CD4-positive, alpha-beta T cell treated with Interleukin-12 subunit alpha and Interleukin-12 subunit beta, for 1 hour (primary cell): ENCODE data around the gene CDC45.
"Not testable (repeated sequence)": the region's sequence is repeated elsewhere in the genome, so short reads cannot be mapped to it uniquely, and the experiment has no call there.

ENCODE experiments used
- DNase-seq: peaks from one replicate; pipeline ENCODE4 v3.0.0-alpha.2; 2020

The CDC45 gene

DNA sequence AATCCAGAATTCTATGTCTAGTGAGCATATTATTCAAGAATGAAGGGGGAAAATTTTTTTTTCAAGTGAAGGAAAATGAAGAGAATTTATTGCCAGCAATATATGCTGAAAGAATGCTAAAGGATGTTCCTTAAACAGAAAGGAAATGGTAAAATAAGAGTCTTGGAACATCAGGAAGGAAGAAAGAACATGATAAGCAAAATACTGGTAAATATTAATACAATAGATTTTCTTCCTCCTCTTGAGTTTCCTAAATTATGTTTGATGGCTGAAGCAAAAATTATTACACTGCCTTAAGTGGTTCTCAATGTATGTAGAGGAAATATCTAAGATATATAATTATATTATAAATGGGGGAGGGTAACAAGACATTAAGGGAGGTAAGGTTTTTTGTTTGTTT, 54.1 kb downstream of the CDC45 start:
- DNase-seq: no peak

DNA sequence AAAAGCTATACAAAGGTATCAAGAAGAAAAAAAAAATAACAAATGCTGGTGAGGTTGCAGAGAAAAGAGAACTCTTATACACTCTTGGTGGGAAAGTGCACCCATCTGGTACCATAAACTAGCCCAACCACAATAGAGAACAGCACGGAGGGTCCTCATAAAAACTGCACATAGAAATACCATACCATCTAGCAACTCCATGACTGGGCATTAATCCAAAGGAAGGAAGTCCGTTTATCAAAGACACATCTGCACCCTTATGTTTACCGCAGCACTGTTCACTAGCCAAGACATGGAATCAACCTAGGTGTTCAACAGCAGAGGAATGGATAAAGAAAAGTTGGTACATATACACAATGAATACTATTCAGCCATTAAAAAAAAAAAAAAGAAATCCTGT, 55.3 kb downstream of the CDC45 start:
- DNase-seq: no peak

DNA sequence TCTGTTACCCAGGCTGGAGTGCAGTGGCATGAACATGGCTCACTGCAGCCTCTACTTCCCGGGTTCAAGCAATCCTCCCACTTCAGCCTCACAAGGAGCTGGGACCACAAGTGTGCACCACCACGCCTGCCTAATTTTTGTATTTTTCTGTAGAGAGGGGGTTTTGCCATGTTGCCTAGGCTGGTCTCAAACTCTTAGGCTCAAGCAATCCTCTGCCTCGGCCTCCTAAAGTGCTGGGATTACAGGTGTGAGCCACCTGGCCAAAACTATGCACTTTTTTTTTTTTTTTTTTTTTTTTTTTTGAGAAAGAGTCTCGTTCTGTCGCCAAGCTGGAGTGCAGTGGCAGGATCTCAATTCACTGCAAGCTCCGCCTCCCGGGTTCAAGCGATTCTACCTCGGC, 56.8 kb downstream of the CDC45 start:
- no peak for DNase-seq

DNA sequence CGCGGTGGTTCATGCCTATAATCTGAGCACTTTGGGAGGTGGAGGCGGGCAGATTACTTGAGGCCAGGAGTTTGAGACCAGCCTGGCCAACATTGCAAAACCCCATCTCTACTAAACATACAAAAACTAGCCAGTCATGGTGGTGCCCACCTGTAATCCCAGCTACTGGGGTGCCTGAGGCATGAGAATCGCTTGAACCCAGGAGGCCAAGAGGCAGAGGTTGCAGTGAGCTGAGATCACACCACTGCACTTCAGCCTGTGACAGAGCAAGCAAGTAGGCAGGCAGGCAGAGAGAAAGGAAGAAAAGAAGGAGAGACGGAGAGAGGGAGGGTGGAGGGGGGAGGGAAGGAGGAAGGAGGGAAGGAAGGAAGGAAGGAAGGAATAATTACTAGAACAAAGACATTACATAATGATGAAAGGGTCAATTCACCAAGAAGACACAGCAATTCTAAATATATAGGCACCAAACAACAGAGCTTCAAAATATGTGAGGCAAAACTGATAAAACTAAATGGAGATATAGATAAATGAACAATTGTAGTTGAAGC, 58.3 kb downstream of the CDC45 start:
- no peak for DNase-seq

DNA sequence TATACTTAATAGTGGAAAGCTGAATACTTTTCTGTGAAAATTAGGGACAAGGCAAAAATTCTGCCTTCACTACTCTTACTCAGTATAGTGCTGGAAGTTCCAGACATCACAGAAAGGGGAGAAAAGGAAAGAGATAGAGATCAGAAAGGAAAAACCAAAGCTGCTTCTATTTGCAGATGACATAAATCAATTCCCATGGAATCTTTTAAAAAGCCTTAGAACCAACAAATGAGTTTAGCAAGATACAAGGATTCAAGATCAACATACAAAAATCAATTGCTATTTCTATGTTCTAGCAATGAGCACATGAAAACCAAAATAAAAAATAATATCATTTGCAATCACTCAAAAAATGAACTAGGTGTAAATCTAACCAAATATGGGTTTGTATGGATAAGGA, 60.7 kb downstream of the CDC45 start:
- no peak for DNase-seq

DNA sequence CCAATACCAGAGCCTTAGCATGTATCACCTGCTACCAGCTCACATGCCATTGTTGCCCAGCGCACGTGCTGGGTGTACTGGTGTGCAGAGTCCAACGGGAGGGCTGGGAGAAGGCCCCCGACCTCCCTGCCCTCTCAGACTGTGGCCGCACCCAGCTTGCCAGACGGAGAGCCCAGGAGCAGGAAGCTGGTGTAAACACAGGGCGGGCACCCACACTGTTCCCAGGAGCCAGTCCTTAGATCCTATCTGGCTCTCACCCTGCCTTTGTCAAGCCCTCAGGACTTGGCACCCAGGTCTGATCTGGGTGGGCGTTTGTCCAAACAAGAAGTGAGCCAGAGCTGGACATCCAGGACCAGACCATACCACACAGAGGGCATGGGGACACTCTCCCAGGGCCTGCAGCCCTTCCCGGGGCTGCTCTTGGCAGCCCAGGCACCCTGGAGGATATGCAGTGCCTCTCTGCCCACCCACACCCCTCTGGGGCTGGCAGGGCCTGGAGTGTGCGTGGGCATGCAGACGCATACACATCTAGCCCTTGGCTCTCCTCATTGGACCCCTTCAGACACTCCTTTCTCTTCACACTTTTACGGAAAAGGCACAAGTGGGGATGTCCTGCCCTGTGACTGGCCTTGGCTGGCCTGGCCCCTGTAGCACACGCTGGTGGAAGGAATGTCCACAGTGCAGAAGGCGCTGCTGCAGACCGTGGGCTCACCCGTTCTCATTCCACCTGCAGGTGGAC, 64.4 kb downstream of the CDC45 start:
- DNase-seq: no peak

DNA sequence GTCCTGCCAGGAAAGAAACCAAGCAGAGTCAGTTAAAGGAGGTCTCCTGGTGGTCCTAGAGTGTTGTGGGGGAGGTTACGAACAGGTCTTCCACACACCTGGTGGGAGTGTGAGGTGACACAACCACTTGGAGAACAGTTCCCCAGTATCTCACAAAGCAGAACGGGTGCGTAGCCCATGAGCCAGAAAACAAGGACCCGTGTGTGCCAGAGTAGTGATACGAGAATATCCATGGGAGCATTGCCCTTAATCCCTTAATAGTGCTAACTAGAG, 66.2 kb downstream of the CDC45 start:
- DNase-seq: no peak

DNA sequence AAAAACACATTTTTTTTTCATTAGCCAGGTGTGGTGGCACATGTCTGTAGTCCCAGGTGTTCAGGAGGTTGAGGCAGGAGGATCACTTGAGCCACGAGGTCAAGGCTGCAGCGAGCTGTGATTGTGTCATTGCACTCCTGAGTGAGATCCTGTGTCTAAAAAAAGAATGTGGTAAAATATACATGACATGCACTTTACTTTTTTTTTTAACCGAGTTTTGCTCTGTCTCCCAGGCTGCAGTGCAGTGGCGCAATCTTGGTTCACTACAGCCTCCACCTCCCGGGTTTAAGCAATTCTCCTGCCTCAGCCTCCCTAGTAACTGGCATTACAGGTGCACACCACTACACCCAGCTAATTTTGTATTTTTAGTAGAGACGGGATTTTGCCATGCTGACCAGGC, 67.0 kb downstream of the CDC45 start:
- no peak for DNase-seq

DNA sequence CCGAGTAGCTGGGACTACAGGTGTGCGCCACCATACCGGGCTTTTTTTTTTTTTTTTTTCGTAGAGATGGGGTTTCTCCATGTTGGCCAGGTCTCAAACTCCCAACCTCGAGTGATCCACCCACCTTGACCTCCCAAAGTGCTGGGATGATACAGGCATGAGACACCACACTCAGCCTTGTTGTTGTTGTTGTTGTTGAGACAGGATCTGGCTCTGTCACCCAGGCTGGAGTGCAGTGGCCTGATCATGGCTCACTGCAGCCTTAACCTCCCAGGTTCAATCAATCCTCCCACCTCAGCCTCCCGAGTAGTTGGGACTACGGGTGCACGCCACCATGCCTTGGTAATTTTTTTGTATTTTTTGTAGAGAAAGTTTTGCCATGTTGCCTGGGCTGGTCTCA, 67.9 kb downstream of the CDC45 start:
- no peak for DNase-seq

DNA sequence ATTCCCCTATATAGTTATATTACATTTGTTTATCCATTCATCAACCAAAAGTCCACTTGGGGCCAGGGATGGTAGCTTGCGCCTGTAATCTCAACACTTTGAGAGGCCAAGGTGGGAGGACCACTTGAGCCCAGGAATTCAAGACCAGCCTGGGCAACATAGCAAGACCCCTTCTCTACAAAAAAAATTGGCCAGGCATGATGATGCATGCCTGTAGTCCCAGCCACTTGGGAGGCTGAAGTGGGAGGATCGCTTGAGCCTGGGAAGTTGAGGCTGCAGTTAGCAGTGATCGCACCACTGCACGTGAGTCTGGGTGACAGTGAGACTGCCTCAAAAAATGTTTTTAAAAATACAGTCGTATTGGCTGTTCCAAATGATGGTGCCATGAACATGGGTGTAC, 68.7 kb downstream of the CDC45 start:
- not testable (repeated sequence) for DNase-seq

DNA sequence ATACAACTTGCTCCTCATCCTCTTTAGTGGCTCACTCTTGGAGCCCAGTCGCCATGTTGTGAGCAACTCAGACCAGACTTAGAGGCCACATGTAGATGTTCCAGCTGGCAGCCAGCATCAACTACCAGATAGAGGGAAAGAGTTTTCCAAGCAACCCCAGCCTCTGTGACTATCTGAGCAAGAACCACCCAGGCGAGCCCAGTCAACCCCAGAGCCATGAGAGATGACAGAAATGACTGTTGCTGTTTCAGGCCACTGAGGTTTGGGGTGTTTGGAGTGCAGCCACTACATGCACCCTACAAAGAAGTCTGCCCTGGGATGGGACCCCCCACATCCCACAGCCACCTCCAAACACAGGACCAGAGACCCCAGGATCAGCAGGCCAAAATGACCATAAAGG, 69.2 kb downstream of the CDC45 start:
- no peak for DNase-seq

DNA sequence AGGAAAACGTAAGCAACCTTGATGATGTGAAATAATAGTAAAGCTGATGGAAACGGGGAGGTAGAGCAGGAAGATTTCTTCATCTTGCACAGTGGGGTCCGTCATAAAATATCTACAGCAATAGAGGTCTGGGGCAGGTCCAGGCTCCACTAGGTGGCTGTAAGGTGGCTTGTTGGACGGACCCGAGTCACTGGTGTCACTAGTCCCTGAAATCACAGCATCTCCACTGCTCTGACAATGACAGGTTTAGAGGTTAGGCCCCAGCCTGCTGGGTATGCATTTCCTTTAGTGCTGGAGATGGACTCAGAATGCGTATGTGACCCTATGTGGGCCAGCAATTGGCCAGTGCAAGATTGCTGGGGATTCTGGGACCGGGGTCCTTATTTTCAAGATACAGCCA, 69.7 kb downstream of the CDC45 start:
- no peak for DNase-seq

DNA sequence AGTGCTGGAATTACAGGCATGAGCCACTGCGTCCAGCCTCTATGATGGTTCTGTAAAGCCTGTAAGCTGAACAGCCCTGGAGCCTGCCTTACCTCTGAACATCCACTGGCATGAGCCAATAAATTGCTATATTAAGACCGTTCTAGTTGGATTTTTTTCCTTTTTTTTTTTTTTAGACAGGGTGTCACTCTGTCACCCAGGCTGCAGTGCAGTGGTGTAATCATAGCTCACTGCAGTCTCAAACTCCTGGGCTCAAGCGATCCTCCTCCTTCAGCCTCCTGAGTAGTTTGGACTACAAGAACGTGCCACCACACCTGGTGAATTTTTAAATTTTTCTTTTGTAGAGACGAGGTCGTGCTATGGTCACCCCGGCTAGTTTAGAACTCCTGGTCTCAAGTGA, 70.7 kb downstream of the CDC45 start:
- no peak for DNase-seq

DNA sequence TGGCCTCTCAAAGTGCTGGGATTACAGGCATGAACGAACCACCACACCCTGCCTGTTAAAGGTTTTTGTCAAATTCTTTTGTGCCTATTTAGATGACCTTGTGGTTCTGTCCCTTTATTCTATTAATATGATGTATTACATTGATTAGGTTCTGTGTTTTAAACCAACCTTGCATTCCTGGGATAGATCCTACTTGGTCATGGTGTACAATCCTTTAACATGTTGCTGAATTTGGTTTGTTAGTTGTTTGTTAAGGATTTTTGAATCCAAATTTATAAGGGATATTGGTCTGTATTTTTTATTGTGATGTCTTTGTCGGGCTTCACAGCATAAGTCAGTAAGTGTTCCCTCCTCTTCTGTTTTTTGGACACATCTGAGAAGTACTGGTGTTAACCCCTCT, 73.5 kb downstream of the CDC45 start:
- DNase-seq: no peak

DNA sequence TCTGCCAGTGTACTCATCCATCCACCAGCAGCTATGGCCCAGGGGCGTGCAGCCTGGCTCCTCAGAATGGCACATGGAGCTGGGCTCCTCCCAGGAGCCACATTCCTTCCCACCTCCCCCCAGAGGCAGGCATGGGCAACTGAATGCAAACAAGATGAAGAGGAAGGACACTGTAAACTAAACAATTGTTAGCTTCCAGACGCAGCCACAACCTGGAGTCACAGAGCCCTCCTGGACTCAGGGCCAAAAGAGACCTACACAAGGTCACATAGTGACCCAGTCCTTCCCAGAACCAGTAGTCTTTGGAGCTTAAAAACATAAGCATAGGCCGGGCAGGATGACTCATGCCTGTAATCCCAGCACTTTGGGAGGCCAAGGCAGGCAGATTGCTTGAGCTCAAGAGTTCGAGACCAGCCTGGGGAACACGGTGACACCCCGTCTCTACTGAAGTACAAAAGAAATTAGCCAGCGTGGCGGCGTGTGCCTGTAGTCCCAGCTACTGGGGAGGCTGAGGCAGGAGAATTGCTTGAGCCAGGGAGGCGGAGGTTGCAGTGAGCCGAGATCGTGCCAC, 75.2 kb downstream of the CDC45 start:
- DNase-seq: no peak

DNA sequence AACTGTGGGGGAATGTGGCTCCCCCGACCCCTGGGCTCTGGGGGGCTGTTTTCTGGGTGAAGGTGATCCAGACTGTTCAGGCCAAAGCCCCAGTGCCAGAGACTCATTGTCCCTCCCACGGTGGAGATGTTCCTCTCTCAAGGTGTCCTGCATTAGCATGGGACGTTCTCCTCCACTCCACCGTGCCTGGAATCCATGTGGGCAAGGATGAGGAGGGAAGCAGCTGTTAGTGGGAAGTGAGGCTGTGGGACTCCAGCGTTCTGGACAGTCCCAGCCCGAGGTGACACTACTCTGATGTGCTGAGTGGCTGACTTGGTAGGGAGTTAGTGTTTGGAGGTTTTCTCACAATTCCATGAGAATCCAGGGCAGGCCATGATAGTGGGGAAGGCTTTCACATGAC, 75.9 kb downstream of the CDC45 start:
- DNase-seq: no peak

DNA sequence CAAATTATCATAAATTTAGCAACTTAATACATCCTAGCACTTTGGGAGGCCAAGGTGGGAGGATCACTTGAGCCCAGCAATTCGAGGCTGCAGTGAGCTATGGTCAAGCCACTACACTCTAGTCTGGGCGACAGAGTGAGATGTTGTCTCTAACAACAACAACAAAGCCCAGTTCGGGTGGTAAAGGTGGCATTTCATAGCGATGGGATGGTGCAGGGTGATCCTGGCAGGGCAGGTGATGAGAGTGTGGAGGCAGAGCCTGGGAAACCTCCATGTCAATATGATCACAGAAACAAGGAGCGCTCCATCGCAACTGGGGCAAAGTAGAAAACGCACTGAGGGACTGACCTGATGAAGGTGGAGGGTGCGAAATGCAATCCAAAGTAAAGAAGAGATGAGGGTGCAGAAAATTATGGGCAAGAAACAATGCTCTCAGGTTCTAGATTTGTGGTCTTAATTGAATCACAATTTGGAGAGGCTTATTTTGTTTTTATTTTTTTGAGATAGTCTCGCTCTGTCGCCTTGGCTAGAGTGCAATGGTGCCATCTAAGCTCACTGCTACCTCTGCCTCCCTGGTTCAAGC, 77.3 kb downstream of the CDC45 start:
- DNase-seq: no peak

DNA sequence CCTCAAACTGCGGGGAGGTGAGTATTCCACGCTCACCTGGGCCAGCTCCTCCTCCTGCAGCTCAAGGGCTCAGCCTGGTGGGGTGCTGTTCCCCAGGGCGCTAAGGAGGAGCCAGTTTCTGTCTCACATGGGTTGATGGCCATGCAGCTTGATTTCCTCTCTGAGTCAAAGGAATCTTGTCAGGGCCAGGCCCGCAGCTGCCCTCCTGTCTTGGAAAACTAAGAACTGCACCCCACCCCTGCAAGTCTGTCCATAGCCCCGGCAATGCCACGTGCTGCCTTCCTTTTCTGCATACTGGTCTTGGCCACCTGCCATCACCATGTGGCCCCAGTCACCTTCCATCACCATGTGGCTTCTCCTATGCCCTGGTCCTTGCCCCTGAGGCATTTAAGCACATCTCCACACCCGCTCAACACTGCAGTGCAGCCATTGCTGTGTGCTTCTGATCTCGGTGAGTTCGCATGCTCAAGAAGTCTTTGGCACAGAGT, 79.6 kb downstream of the CDC45 start:
- no peak for DNase-seq

DNA sequence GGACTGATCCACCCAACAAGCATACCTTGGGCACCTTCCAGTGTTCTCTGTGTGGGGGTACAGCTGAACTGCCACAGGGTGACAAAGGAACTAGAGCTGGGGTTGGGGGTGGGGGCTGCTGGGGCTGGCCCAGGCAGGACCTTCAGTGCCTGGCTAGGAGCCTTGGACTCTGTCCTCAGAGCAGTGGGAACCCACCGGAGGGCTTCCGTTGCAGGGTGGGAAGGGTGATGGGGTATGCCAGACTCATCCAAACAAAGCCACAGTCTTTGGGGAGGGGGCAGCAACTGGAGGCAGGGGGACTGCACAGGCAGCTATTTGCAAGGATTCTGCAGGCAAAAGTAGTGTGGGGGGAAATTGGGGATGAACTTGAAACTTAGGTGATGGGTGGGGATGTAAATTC, 80.2 kb downstream of the CDC45 start:
- no peak for DNase-seq

DNA sequence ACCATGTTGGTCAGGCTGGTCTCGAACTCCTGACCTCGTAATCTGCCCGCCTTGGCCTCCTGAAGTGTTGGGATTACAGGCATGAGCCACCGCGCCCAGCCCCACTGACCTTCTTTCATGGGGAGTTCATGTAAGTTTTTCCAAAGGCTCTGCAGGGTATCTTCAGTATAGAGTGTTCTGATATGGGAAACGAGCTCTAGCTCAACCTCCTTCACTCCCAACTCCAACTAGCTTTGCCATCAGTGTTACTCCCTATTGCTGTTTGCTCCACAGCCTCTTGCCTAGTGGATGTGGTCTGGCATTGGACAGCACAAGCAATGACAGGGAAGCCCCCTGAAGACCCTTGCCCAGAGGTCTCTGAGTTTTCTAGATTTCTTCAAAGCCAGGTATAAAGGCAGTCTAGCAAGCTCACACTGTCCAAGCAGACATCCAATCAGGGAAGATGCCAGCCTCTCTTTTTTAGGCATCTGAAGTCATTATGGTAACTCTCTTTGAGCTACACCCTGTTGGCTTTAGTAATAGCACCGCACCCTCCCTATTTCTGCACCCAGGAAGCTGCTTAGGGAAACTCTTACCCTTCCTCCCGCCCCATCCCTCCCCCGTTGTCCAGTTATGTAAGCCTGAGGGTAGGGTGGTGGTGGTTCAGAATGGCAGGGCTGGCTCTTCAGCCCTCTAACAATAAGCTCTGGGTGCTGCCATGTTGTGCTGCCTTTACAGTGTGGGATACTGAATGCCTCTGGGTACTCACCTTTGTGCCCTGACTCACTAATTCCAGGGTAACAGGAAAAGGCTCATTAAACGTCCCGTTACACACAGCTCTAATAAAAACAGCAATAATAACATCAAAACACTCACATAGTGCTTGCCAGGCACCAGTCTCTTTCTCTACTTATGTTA, 85.9 kb downstream of the CDC45 start:
- DNase-seq: no peak

DNA sequence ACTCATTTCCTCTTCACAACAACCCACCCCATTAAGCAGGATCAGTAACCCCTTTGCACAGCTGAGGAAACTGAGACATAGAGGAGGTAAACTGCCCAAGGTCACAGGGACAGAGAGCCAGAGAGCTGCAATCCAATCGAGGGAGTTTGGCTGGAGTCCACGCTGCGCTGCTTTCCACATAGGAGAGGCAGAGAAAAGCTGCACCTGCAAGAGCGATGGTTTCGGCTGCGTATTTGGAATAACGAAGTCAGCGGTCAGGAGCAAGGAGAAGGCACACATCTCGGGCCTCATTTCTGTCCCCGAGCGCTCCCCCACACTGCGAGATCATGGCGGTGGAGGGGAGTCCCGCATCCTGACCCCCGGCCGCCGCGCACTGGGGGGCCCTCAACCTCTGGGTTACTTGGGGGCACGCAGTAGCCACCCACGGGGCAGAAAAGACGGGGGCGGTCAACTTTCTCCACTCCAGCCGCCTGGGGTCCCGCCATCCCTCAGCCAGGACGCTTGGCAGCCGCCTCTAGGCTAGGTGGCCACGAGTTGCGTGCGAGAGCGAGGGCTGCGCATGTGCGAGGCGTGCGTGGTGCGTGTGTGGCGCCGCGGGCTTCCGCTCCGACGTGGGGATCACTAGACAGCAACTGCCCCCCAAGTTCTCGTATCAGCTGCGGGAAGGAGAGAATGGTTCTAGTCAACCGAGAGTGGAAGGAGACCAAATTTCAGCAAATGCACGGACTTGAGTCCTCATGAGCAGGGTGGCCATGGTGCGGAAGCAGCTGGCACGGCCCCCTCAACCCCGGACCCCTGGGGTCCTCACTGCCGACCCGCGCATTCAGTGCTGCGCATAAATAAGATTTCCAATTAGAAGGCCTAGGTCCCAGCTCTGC, 86.8 kb downstream of the CDC45 start:
- DNase-seq: no peak
